ENCODE data around the gene A4GALT.

- TF ChIP-seq CTCF (IDR thresholded peaks at IDR 0.05) (no peak), EZH2 (IDR thresholded peaks at IDR 0.05) (no peak)
These were observed 72.7 kb downstream of the A4GALT start for GRCh38 chr22:42648017-42648367.
